GM19351 (cell line): ENCODE results near the gene ZSWIM6.

ENCODE experiments used
- ATAC-seq: cut with Tn5 transposase; IDR thresholded peaks from one replicate; pipeline ENCODE4 v1.9.1; 2021; ENCODE audit warnings: mild to moderate bottlenecking, moderate library complexity; ENCODE audit not compliant: unreplicated experiment

ZSWIM6 gene

DNA sequence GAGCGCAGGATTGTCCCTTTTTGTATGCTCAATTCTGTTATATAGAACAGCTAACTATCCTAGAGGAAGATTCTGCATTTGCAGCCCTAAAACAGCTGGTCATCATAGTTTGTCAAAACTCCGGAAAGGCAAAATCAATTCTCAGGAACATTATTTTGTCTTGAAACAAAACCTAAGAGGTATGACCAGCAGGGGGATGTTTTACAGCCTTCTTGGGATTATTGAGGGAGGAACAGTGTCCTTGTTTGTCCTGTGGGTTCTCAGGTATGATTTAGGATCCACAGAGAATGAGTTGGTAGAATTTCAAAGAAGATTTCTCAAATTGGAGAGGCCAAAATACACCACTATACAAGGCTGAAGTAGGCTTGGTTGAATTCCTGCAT, 136.4 kb downstream of the ZSWIM6 start:
- no peak for ATAC-seq

DNA sequence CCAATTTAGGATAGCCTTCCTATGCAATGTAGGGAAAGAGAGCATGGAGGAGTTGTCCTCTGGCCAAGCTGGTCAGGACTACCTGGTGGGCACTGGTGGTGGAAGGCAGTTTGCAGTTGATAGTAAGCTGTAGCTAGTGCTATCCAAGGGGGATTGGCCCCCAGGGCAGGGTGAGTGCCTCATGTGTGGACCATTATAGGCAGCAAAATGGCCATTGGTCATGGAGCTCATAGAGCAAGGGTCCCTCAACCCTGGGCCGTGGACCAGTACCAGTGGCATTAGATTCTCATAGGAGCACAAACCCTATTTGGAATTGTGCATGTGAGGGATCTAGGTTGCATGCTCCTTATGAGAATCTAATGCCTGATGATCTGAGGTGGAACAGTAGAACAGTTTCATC, 139.3 kb downstream of the ZSWIM6 start:
- ATAC-seq: no peak

DNA sequence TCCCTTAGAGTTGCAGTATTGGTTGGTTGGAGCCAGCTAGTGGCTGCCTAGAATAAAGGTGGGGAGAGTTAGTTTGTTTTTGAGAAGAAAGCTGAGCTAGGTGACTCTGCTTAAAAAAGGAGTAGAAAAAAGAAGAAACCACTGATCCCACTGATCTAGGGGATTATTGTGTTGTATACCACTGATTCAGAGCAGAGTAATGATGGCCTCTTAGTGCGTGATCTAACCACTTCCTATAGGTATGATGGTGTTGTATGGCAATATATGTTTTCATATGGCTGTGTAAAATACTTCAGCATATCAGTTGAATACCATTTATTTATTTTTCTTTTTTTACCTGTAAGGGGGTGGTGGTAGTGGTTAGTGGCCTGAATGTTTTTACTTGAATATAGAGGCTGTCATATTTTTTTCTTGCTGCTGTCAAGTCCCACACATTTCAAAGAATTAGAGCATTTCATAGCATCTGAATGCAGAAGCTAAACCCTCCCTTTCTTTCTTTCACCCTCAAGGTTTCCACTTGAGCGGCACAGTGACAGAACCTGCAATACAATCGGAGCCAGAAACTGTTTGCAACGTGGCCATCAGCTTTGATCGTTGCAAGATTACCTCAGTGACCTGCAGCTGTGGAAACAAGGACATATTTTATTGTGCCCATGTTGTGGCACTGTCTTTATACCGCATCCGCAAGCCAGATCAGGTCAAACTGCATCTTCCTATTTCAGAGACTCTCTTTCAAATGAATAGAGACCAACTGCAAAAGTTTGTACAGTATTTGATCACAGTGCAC, 140.3 kb downstream of the ZSWIM6 start:
- ATAC-seq: no peak

DNA sequence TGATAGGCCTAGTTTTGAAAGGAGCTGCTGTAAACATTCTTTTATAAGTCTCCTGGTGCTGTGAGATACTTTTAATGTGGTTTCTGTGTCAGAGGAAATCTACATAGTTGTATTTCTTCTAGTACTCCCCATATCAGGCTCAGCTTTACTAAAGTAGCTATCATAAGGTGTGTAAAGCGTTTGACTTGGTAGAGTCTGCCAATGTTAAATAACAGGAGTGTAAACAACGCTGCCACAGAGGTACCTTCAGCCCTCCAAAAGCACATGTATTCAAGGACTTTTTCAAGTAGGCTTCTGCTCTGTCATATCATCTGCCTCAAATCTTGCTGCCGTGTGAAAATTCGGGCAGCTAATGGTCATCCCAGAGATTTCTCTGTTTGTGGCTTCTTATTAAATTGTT, 142.7 kb downstream of the ZSWIM6 start:
- ATAC-seq: no peak

DNA sequence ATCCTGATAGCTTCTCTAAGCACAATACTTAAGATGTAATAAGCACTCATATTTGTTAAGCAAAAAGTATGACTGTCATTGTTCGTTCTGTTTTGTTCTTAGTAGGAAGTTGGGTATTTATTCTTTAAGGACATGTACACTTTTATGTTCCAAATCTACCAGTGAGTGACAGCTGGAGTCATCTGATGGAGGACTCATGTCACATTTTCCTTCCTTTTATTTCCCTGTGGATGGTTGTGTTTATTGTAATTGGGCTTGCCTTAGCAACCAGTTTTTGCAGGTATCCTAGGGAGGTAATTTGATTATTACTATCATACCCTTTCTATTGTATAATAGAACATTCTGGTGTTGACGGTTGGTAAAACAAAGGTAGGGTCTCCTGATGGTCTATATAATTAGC, 145.7 kb downstream of the ZSWIM6 start:
- no peak for ATAC-seq

DNA sequence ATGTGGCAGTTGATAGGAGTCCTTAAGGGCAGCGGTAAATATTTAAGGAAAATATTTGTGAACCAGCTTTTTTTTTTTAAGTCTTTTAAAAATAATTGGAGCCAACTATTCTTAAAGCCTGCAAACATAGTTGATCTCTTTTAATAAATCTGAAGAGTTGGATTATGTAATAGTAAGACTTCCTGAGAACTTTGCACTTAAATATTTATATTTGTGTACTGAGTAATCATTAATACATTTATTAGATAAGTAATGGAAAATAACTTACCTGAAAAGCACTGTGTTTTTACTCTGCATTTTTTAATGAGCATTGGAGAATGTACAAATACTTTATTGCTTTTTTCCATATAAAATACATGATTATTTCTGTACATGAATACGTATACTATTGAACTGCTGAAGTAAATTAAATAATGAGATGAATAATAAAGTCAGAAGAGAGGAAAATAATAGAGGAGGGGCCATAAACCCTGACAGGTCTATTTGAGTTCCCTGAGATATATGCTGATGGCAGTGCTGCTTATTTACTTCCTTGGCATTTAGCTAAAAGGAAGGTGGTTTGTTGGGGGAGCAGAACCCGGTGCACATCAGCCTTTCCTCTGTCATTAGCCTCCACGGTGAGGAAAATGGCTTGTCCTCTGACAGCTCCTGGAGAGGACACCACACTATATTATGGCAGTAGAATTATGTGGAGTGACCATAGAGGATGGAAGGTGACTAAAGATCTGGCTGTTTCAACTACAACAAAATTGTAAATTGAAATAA, 148.0 kb downstream of the ZSWIM6 start:
- ATAC-seq: no peak

DNA sequence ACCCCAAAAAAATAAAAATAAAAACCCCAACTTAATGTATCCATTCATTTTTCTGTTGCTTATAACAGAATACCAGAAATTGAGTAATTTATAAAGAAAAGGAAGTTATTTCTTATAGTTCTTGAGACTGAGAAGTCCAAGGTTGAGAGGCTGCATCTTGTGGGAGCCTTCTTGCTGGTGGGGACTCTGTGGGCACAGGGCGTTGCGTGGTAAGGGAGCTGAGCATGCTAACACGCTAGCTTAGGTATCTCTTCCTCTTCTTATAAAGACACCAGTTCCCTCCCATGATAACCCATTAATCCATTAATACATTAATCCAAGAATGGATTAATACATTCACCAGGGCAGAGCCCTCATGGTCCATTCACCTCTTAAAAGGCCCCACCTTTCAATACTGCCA, 150.9 kb downstream of the ZSWIM6 start:
- no peak for ATAC-seq

DNA sequence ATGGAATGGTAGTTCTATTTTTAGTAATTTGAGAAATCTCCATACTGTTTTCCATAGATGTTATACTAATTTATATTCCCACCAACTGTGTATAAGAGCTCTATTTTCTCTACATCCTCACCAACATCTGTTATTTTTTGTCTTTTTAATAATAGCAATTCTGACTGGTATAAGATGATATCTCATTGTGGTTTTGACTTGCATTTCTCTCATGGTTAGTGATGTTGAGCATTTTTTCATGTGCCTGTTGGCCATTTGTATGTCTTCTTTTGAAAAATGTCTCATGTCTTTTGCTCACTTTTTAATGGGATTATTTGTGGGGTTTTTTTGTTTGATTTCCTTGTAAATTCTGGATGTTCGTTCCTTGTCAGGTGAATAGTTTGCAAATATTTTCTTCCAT, 154.4 kb downstream of the ZSWIM6 start:
- ATAC-seq: no peak

DNA sequence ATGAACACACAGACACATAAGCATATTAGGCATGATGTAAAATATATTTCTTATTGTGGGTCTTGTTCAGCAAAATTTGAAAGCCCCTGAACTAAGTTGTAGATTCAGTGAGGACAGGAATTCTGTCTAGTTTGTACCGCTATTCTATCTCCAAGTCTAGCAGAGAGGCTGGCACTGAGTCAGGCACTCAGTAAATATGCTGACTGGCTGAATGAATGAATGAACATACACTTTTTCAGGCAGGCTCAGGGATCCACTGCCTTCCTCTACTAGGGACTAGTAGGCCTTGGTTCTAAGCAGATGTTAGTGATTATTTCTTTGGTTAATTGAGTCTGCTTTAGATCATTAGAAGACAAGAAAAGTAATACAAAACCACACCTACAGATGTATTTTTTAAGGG, 157.5 kb downstream of the ZSWIM6 start:
- no peak for ATAC-seq

DNA sequence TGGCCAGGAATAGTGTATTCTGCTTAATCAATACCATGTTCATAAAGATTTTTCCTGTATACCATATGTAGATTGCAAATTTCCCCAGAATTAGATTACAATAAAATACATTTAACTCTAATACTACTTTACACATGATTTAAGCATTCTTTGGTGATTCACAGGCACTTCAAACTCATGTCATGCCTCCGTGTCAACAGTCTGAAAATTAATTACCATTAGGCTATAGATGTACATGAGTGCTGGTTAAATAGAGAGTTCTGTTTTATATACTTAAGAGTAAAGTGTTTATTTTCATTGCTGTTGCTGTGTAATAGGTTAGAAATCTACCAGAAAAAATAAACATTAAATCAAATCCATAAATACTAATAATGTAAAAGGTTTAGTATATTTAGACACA, 159.8 kb downstream of the ZSWIM6 start:
- ATAC-seq: no peak

DNA sequence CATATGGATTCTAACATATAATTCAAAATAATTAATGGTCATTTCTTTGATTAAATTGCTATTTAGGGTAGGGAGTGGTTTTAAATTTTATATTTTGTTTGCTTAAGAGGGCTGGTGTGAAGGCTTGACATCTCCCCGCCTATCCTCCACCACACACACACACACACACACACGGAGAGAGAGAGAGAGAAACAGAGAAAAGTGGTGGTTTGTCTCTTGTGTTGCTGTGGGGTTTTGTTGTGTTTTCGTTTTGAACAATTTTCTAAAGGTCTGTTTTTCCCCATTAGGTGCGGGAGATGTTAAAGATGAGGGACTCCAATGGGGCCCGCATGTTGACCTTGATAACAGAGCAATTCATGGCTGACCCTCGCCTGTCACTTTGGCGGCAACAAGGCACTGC, 161.9 kb downstream of the ZSWIM6 start:
- no peak for ATAC-seq

DNA sequence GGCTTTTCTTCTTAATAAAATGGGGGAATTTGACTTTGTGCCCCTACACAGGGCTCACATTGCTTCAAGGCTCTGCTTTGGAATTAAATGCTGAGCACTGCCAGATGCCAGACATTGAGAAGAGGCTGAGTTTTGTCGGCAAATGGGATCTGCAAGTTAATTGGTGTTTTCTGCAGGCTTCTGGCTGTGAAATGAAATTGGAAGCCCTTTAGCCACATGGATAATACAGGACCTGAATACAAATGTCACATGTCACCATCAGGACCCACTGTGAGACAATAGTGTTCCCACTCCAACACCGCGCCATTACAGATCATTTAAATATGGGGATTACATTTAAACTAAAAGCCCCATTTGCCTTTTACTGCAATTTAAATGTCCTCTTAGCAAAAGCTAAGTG, 164.4 kb downstream of the ZSWIM6 start:
- ATAC-seq: no peak

DNA sequence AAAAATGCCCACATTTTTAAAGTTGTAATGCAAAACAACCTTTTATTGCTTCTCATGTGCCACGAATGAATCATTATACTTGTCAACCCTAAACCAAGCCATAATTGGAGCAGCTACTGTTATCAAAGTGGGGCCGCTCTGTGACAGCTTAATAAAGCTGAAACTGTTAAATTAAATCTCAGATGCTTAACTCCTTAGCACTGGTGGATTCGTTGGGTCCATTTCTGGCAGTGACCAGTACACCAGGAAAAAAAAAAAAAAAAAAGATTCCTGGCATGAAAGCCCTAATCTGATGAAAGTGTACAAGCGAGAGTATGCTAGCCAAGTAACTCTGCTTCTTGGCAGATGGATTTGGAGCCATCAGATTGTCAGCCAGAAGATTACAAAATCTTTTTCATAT, 164.8 kb downstream of the ZSWIM6 start:
- ATAC-seq: no peak

DNA sequence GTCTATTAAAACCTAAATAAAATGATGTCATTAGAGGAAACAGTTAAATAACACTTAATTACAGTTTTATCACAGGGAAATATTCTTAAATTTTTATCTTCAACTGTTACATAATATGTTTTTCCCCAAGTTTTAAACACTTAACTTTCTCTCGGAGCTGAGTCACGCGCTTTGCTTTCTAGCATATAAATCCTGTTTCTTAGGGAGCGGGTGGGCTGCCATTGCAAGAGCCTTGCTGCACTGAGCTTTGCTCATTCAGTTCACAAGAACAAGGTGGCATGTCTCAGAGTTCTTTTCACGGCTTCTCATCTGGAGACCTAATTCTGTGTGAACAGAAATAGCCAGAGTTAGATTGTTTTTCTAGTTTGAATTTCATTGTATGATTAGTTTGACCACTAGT, 166.1 kb downstream of the ZSWIM6 start:
- no peak for ATAC-seq

DNA sequence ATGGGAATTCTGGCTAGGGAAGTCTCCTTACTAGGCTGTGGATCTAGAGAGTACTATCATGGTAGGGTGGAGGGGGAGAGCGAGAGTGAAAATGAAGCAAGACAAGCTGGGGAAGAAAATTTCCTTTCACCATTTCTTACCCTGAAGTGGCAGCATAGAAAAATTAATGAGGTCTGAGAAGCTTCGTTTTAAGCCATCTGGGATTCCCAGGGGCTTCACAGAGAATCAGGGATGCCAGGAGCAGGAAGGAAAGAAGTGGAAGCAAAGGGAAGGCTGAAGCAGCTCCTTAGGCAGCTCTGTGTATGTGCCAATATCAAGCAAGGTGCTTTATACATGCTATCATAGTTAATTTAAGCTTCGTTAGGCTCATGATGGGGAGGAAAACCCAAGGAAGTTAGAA, 169.9 kb downstream of the ZSWIM6 start:
- no peak for ATAC-seq

DNA sequence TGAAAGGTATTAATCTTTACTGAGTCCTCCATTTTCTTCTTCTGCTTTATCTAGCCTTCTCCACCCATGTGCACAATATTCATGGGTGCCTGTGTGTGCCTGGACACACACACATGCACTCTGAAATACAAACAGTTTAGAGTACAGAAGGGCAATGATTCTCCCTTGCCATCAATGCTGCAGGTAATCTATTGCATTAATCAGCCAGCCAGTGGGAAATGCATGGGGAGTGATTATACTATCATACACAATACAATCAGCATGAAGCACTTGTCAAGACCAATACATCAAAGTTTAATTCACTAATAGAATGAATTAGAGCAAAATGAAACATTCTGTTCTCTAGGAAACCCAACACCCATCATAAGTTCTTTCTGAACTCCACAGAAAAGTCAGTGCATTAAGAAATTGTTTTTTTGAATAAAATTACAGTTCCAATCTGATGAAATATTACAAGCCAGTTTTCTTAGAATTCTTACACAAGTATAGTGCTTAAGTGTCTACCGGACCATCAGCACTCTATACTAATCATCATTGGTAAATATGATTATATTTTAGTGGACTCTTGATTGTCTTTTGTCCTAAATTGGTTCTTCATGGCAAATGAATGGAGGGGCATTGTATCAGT, 172.2 kb downstream of the ZSWIM6 start:
- no peak for ATAC-seq

DNA sequence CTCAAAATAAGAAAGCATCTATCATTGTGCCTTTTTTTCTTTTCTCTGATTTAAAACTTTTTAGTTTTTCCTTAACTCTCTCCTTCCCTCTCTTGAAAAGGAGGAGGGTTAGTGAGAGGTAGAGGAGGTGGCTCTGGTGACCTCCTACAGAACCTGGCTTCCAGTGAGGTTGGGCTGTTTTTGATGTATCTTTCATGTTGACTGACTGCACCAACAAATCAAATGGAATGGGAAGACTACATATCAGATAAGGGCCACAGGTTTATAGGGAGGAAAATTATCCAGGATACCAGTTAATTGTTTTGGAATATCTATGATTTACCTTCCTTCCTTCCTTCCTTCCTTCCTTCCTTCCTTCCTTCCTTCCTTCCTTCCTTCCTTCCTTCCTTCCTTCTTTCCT, 173.2 kb downstream of the ZSWIM6 start:
- ATAC-seq: no peak

DNA sequence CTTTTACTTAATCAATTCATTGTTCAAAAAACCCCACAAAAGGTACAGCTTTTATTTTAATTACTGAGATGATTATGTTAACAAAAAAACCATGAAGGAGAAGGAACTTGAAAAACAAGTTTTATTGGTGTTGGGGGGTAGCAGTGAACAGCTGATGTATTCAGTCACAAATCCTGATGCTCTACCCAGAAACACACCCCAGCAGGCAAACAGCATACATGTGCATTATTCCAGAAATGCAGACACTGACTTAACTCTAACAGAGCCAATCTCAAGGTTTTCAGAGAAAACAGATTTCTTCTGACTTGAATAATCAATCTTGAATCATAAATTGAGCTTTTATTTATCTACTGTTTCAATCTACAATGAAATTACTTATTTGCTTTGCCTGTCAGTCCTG, 175.2 kb downstream of the ZSWIM6 start:
- ATAC-seq: no peak

DNA sequence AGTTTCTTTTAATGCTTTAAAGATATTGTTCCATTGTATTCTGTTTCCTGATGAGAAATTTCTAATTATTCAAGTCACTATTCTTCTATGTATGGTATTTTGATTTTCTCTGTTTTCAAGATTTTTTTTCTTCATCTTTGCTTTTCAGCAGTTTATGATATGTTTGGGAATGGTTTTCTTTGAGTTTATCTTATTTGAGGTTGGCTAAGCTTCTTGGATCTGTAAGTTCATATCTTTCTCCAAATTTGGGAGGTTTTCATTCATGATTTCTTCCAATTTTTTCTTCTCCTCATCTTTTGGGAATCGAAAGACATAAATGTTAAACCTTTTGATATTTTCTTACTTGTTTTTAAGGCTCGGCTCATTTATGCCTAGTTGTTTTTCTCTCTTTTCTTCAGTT, 184.9 kb downstream of the ZSWIM6 start:
- ATAC-seq: no peak

DNA sequence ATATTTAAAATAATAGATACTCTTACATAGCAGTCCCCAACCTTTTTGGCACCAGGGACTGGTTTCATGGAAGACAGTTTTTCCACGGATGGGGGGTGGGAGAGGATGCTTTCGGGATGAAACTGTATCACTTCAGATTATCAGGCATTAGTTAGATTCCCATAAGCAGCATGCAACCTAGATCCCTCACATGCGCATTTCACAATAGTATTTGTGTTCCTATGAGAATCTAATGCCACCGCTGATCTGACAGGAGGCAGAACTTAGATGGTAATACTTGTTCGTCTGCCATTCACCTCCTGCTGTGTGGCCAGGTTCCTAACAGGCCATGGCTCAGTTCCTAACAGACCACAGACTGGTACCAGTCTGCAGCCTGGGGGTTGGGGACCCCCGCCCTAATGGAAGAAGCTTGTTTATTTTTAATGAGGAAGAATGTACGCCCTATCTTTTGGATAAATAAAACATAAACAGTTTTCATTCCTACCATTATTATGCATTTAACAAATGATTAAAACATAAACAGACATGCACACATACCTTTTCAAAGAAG, 187.7 kb downstream of the ZSWIM6 start:
- ATAC-seq: no peak

DNA sequence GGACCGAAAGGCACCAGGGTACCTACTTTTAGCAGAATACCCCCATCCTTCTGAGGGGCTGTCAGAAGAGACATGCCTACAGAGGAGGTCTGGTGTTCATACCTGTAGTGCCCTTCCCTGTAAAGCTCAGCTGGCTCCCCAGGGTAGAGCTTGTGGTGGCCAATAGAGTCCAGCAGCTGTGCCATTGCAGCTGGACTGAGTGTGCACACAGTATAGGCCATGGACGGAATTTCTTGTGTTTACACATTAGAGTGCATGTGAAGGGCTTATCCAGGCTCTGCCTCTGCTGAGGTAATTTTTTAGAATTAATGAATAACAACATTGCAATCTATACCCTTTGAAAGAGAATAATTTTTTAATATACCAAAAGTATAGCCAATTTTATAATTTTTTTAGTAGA, 191.0 kb downstream of the ZSWIM6 start:
- ATAC-seq: no peak

DNA sequence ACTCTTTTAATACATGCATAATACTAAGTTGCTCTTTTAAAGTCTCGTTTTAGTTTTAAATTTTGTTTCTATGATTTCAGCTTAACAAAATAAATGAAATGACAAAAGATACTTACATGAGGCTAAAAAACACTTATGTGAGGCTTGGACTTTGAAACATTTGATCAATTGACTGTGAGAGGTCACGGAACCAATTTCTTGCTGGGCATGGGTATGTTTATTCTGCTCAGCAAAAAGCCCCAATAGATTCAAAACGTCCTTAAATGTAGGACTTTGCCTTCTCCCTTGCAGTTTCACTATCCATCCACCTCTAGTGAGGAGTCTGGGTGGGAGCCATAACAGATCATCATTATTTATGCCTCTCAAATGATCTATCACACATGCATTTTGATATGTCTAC, 191.9 kb downstream of the ZSWIM6 start:
- ATAC-seq: no peak
